ENCODE measurements around the gene LRRK1. TPM values are rescaled to one million over a fixed set of nuclear protein-coding genes. Genes with fewer than 3 reads are reported as not detected.

The LRRK1 gene
- total and polyA plus RNA-seq, 2 of the 13 experiments (the other 11 are each of a cell fraction or from before 2014, with no cell fraction given), result 0.13 to 1.2 TPM

GRCh38 chr15:100940767-100941379 is 21.7 kb downstream of the LRRK1 start:
- no peaks in the 10 kb centered on the region for H4K20me1 ChIP-seq (ENCODE audit: insufficient read depth, low read length)
- CTCF ChIA-PET (ENCODE audit: low intra/inter-chr PET ratio, low total read pairs), result no interaction called here
- no peak overlapping the region for H3K4me2 ChIP-seq (ENCODE audit: low read depth, low read length)
- DNase-seq (ENCODE audit: low spot score) (no peak), ATAC-seq (no peak), FAIRE-seq (peak; percentile 49)
- no peaks in the 10 kb centered on the region for H3K9me3 ChIP-seq (ENCODE audit: low read length)
- TF ChIP-seq ZNF460 (CRISPR knock-in tag; IDR thresholded peaks at IDR 0.05; ENCODE audit: borderline replicate concordance), result no peak
- no peak for TF ChIP-seq RFXAP (CRISPR knock-in tag; IDR thresholded peaks at IDR 0.05; ENCODE audit: borderline replicate concordance)
- no peak for TF ChIP-seq CREM (IDR thresholded peaks at IDR 0.05)
- TF ChIP-seq CREM (CRISPR knock-in tag; IDR thresholded peaks at IDR 0.05), result no peak
- TF ChIP-seq ZNF772 (CRISPR knock-in tag; IDR thresholded peaks at IDR 0.05), result no peak
- TF ChIP-seq, protein P1, sequence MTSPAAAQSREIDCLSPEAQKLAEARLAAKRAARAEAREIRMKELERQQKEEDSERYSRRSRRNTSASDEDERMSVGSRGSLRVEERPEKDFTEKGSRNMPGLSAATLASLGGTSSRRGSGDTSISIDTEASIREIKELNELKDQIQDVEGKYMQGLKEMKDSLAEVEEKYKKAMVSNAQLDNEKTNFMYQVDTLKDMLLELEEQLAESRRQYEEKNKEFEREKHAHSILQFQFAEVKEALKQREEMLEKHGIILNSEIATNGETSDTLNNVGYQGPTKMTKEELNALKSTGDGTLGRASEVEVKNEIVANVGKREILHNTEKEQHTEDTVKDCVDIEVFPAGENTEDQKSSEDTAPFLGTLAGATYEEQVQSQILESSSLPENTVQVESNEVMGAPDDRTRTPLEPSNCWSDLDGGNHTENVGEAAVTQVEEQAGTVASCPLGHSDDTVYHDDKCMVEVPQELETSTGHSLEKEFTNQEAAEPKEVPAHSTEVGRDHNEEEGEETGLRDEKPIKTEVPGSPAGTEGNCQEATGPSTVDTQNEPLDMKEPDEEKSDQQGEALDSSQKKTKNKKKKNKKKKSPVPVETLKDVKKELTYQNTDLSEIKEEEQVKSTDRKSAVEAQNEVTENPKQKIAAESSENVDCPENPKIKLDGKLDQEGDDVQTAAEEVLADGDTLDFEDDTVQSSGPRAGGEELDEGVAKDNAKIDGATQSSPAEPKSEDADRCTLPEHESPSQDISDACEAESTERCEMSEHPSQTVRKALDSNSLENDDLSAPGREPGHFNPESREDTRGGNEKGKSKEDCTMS (CRISPR knock-in tag; conservative IDR thresholded peaks at IDR 0.05), result no peak
- TF ChIP-seq, protein P2, sequence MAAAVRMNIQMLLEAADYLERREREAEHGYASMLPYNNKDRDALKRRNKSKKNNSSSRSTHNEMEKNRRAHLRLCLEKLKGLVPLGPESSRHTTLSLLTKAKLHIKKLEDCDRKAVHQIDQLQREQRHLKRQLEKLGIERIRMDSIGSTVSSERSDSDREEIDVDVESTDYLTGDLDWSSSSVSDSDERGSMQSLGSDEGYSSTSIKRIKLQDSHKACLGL (CRISPR knock-in tag; IDR thresholded peaks at IDR 0.05), result no peak
- no peak for TF ChIP-seq ZNF788 (CRISPR knock-in tag; IDR thresholded peaks at IDR 0.05; ENCODE audit: borderline replicate concordance)
- no peak for TF ChIP-seq RBM39 (IDR thresholded peaks at IDR 0.05; ENCODE audit: low read depth, low read length, poor library complexity, severe bottlenecking)
- no peak for TF ChIP-seq YEATS2 (CRISPR knock-in tag; IDR thresholded peaks at IDR 0.05; ENCODE audit: borderline replicate concordance)
- no peak for TF ChIP-seq RNF2 (conservative IDR thresholded peaks at IDR 0.05; ENCODE audit: low read depth)
- no peak for TF ChIP-seq ZNF619 (CRISPR knock-in tag; IDR thresholded peaks at IDR 0.05)
- no peak for TF ChIP-seq ZSCAN9 (CRISPR knock-in tag; IDR thresholded peaks at IDR 0.05; ENCODE audit: borderline replicate concordance)
- TF ChIP-seq RBAK (CRISPR knock-in tag; IDR thresholded peaks at IDR 0.05), result no peak
- no peak for TF ChIP-seq GTF2F1 (IDR thresholded peaks at IDR 0.05; ENCODE audit: low read length)
- no peak for TF ChIP-seq ARNT (IDR thresholded peaks at IDR 0.05)
- no peak for TF ChIP-seq FOXP1 (IDR thresholded peaks at IDR 0.05)
- TF ChIP-seq FOXP1 (CRISPR knock-in tag; IDR thresholded peaks at IDR 0.05), result no peak
- no peak for TF ChIP-seq MTA1 (CRISPR knock-in tag; IDR thresholded peaks at IDR 0.05; ENCODE audit: borderline replicate concordance)
- TF ChIP-seq ZNF7 (CRISPR knock-in tag; IDR thresholded peaks at IDR 0.05), result no peak
- TF ChIP-seq DNMT3B (CRISPR knock-in tag; conservative IDR thresholded peaks at IDR 0.05), result no peak
- H3K9ac ChIP-seq (ENCODE audit: insufficient read depth, low read depth, low read length), result no peak overlapping the region
- H3K27ac ChIP-seq (ENCODE audit: extremely low read length, insufficient read depth, low read length), result no peak overlapping the region
- no TSS peak for BruUV-seq (replicated peaks)
- H3K27me3 ChIP-seq (ENCODE audit: control insufficient read depth in 1 of 2, insufficient read depth in 2 of 2, low read length in 2 of 2), result peaks cover 1 to 50% of the 10 kb centered on the region in 2 experiments; a peak in 4 of 5 replicates
- H3K4me1 ChIP-seq (ENCODE audit: insufficient read depth, low read length), result no peaks in the 10 kb centered on the region
- no peak overlapping the region for H3K4me3 ChIP-seq (replicated peaks in 1 of 3; ENCODE audit: insufficient read depth in 1 of 3, low read depth in 2 of 3, low read length in 3 of 3)
- intact Hi-C loops (cut with micrococcal nuclease; ENCODE audit: unreplicated experiment), result no loop called here
- H3K36me3 ChIP-seq (replicated peaks in 1 of 2; ENCODE audit: control insufficient read depth in 1 of 2, insufficient read depth in 2 of 2, low read length in 2 of 2), result no peaks in the 10 kb centered on the region
- 0% methylated on average over 1 of the region's 2 CpGs for WGBS (ENCODE audit: low lambda C conversion rate)
- H2AFZ ChIP-seq (ENCODE audit: low read length), result no peak overlapping the region
- H3K79me2 ChIP-seq (ENCODE audit: insufficient read depth, low read length), result no peaks in the 10 kb centered on the region
- POLR2A ChIA-PET, result no interaction called here
- in situ Hi-C loops (cut with HindIII; ENCODE audit: extremely low pct_ligation_motif_present, low pct_unique_long_range_greater_than_20kb), result no loop called here
